Panc1 (cell line): ENCODE data around the gene GRN.
A peak's percentile ranks its signal among the peaks of the same experiment; 100 is the strongest.

Experiments used
- CTCF ChIP-seq: fragments of 450-650 bp; IDR thresholded peaks from 2 replicates; pipeline ENCODE4 v1.5.1; 2017; ENCODE audit warnings: mild to moderate bottlenecking
- POLR2AphosphoS5 ChIP-seq: IDR thresholded peaks from 2 replicates; pipeline ENCODE4 v1.6.1; 2012; ENCODE audit warnings: mild to moderate bottlenecking, low read depth, low read length, moderate library complexity

DNA sequence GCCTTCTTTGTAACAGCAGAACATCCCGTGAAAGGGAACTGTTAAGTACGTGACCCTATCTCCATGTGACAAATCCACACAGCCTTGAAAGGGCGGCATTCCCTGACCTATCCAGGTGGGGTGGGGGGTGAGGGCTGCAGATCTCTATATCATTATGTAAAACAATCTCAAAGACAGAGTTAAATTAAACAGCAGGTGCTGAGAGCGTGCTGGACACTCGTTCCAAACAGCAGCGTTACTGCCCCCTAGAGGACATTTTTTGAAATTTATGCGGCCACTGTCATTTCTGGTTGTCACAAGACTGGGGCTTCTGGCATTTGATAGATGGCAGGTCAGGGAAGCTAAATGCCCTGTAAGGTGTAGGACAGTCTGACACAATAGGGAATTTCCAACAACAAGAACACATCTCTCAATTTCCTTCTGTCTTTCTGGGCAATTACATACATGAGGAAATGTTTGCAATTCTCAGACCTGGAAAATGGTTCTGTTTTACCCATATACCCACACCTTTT lies 13.8 kb upstream of the GRN start:
- TF ChIP-seq CTCF: peak; percentile 85
- TF ChIP-seq POLR2AphosphoS5: no peak
